ENCODE measurements around the gene TSC2. TPM values are rescaled to one million over a fixed set of nuclear protein-coding genes. Genes with fewer than 3 reads are reported as not detected.
A peak's percentile ranks its signal among the peaks of the same experiment; 100 is the strongest.

The TSC2 gene
- 80.1 TPM for total RNA-seq
- long read RNA-seq, full-length matches to known transcripts, result 25 of 82 reads
- long read RNA-seq, partial matches to known transcripts, result 47 of 82 reads
- long read RNA-seq, other reads (novel, unspliced or antisense), result 10 of 82 reads

- peak within 1 kb of the TSS; percentile 96 for H3K27ac ChIP-seq (replicated peaks)
- H3K27me3 ChIP-seq (ENCODE audit: low read depth), result no peaks in the 10 kb centered on the region
- H3K4me3 ChIP-seq, result peak within 1 kb of the TSS; percentile 91
- intact Hi-C loops (cut with micrococcal nuclease), result no loop called here
- peak; percentile 97 for DNase-seq
- peaks cover 67% of the 10 kb centered on the region for H3K4me1 ChIP-seq
- peak; percentile 51 for TF ChIP-seq CTCF (IDR thresholded peaks at IDR 0.05; ENCODE audit: borderline replicate concordance)
- H3K36me3 ChIP-seq, result peaks cover 24% of the 10 kb centered on the region
- H3K9me3 ChIP-seq (replicated peaks), result no peaks in the 10 kb centered on the region
These were observed at the start of gene TSC2, which contains the start of gene NTHL1 for GRCh38 chr16:2047330-2048115. TSS of gene TSC2 (plus strand) at chr16:2047985. CDS start at chr16:2048616, 631 bp downstream. TSS of gene NTHL1 (minus strand) at chr16:2047834. CDS start at chr16:2047823, 11 bp downstream.

DNA sequence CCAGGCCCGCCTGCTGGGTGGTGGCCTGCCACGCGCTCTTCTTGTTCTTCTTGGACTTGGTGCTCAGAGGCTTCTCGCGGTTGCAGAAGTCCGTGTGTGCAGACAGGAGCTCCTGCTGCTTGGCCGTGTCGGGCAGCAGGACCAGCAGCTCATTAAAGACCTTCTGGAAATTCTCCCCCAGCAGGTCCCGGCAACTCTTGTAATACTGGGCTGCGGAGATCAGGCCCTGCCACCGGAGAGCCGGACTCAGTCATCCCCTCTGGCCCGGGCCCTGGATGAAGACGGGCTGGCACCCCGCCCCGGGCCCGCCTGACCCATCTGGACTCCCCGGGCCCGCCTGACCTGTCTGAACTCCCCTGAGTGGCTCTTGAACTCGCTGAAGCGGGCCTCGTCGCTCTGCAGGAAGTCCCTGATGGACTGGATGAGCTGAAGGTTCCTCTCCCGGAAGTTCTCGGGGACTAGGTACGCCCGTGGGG lies 49.4 kb upstream of the TSC2 start:
- H3K9me3 ChIP-seq (replicated peaks), result no peaks in the 10 kb centered on the region
- intact Hi-C loops (cut with micrococcal nuclease), result no loop called here
- H3K4me1 ChIP-seq, result peaks cover 4% of the 10 kb centered on the region
- no peaks in the 10 kb centered on the region for H3K27me3 ChIP-seq (ENCODE audit: low read depth)
- no peak for TF ChIP-seq CTCF (IDR thresholded peaks at IDR 0.05; ENCODE audit: borderline replicate concordance)
- no peak overlapping the region for H3K4me3 ChIP-seq
- no peak overlapping the region for H3K27ac ChIP-seq (replicated peaks)
- DNase-seq, result no peak
- peaks cover 64% of the 10 kb centered on the region for H3K36me3 ChIP-seq

DNA sequence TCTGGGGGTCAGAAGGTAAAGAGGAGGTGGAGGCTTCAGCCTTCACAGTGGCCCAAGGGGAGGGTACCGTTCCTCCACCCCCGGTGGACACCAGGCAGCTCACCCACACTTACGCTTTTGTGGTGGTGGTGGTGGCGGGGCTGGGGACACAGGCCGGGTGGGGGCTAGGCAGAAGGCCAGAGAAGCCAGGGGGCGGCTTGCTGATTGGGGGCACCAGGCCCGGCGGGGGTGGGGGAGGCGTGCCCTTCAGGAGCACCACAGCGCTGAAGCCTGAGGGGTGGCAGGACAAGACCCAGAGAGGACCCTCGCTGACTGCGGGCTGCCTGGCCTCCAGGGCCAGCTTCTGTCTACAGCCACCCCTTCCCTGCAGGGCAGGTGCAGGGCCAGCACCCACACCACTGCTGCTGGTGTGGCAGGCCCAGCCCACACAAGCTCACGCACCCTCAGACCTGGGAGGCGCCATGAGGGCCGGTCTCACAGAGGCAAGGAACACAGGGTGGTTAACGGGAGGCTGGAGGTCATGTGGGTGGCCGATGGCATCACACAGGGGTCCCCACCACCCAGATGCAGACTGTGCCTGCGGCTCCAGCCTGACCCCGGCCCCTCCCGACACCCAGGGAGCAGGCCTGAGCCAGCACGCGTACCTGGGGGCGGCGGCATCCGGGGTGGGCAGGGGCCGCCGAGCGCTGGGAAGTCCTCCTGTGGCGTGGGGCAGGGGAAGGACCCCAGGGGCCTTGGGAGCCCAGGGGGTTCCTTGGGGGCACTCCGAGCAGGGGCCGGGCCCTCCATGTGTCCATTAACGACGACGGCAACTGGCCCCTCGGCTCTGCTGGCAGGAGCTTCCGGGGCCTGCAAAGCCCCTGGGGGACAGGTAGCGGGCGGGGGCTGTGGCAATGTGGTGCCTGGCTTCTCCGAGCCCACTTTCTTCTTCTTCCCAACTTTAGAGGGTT lies 48.7 kb upstream of the TSC2 start:
- Histone ChIP-seq H3K9me3 (replicated peaks) (no peaks in the 10 kb centered on the region), H3K36me3 (peaks cover 65% of the 10 kb centered on the region), H3K4me3 (no peak overlapping the region), H3K27ac (replicated peaks) (no peak overlapping the region), H3K4me1 (peaks cover 11% of the 10 kb centered on the region), H3K27me3 (ENCODE audit: low read depth) (no peaks in the 10 kb centered on the region)
- intact Hi-C loops (cut with micrococcal nuclease), result no loop called here
- no peak for TF ChIP-seq CTCF (IDR thresholded peaks at IDR 0.05; ENCODE audit: borderline replicate concordance)
- DNase-seq, result no peak

GRCh38 chr16:1999866-2000514 lies 47.8 kb upstream of the TSC2 start:
- intact Hi-C loops (cut with micrococcal nuclease), result no loop called here
- no peak for TF ChIP-seq CTCF (IDR thresholded peaks at IDR 0.05; ENCODE audit: borderline replicate concordance)
- DNase-seq, result no peak

GRCh38 chr16:2001035-2001434 lies 46.8 kb upstream of the TSC2 start:
- H3K9me3 ChIP-seq (replicated peaks), result no peaks in the 10 kb centered on the region
- no peak for TF ChIP-seq CTCF (IDR thresholded peaks at IDR 0.05; ENCODE audit: borderline replicate concordance)
- no peak overlapping the region for H3K27ac ChIP-seq (replicated peaks)
- peaks cover 31% of the 10 kb centered on the region for H3K4me1 ChIP-seq
- no peak overlapping the region for H3K4me3 ChIP-seq
- peaks cover 65% of the 10 kb centered on the region for H3K36me3 ChIP-seq
- intact Hi-C loops (cut with micrococcal nuclease), result no loop called here
- DNase-seq, result no peak
- no peaks in the 10 kb centered on the region for H3K27me3 ChIP-seq (ENCODE audit: low read depth)

More at GRCh38 chr16:1999866-2000514, 47.8 kb upstream of the TSC2 start:
- Histone ChIP-seq H3K9me3 (replicated peaks) (no peaks in the 10 kb centered on the region), H3K4me3 (no peak overlapping the region), H3K27ac (replicated peaks) (no peak overlapping the region), H3K36me3 (peaks cover 65% of the 10 kb centered on the region), H3K27me3 (ENCODE audit: low read depth) (no peaks in the 10 kb centered on the region), H3K4me1 (peaks cover 20% of the 10 kb centered on the region)

All from left ventricle myocardium inferior (tissue), 1 donor.